HL-60/S4 treated with phorbol 12-myristate 13-acetate at 8.2 ng/mL for 4 days and 3 days (cell line): ENCODE measurements around the gene TP53I11.

ENCODE experiments used
- in situ Hi-C: fragments of 300-500 bp; cut with MboI; formaldehyde crosslinking; loops from 2 replicates; pipeline ENCODE4 v1.15.0; 2022; ENCODE audit warnings: low sequenced_read_pairs

Gene TP53I11

DNA sequence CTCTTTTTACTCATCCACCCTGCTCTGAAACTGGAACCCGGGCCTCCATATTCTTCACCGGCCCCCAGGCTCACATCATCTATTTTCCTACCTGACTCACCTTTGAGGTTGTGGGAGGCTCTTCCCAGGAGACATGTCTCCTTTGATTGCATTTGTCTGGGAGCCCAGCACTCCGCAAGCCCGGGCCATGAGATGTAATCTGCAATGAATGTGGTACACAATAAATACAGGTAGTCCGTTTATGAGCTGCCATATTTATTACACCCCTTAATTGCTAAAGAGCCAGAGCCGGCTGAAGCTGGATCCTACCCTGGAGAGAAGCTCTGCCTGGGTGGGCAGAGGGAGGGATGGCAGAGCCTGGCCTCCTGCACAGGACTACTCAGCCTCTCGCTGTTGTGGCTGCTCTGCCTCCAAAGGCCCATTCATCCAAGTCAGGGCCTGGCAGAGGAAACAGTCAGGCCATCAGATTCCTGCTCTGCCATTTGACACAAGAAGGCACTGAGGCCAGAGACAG is 49.5 kb downstream of the TP53I11 start:
- in situ Hi-C loops, result loop anchor here (25.0 kb wide), 1 partner anchor 614 kb away; no protein-coding TSS in a partner anchor

DNA sequence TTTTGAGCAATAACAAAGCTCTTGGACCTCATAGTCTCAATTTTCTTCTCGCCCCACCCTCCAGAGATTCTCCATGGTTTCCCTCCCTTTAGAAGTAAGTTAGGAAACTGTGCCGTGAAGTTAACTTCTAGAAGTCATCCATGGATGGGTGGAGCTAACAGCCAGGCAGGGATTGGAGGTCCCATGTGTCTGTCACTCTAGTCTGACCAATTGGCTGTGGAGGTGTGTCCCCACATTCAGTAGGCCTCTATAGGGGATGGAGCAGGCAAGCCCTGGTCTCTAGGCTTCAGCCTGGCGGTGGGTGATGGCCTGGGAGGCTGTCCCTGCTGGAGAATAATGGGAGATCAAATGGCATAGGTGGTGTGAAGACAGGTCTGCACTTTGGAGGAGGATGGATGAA is 50.7 kb downstream of the TP53I11 start:
- in situ Hi-C loops, result loop anchor here (10.0 to 25.0 kb wide), 2 partner anchors 345 to 613 kb away; no protein-coding TSS in a partner anchor

DNA sequence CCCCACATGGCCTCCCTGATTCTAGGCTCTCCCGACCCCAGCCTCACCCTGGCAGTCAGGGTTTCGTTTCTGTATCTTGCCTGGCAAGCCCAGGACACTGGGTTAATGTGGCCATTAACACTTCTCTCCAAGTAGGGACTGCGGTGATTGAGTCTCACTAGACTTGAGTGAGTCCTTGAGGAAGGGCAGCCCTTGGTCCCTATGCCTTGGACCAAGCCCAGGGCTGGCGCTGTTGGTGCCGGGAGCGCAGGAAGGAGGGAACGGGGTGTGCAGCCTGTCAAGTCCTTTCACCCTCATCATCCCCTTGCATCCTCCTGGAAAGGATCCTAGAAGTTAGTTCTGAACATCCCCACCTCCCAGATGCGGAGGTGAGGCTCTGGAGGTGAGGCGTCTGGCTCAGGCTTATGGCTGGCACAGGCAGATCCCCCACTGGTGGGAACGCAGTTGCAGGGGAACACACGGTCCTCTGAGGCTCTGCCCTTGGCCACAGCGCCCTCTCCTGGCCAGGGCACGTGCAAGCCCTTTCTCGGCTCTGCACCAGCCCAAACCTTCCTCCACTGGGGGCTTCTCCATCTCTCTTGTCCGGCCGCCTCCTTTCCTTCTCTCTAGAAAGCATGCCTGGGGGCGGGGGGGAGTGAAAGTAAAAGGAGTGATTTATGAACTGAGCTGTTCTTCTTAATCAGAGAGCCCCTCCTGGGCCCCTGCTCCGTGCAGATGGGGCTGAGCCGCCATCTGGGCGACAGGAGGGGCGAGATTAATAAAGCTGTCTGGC is 56.7 kb downstream of the TP53I11 start:
- in situ Hi-C loops, result loop anchor here (10.0 kb wide), 1 partner anchor 339 kb away; no protein-coding TSS in a partner anchor

DNA sequence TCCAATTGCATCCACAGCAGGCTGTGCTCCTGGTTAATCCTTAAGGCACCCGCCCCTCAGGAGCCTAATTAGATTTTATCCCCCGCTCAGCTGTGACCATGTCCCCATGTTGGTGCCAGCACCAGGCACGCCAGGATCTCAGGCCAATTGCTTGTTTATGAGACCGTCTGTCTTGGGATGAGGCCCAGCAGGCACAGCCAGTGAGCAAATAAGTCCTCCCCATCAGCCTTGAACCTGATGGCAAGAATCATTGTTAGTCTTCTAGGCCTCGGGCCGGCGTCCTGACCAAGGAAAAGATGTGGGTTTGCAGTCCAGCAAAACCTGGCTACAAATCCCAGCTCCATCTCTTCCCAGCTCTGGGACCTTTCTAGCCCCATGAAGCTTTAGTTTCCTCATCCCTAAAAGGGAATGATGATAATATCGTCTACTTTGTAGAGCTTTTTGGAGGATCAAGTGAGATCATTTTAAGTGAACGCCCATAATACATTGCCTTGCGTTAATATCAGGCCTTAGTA is 57.3 kb downstream of the TP53I11 start:
- in situ Hi-C loops, result loop anchor here (10.0 kb wide), 1 partner anchor 339 kb away; no protein-coding TSS in a partner anchor

DNA sequence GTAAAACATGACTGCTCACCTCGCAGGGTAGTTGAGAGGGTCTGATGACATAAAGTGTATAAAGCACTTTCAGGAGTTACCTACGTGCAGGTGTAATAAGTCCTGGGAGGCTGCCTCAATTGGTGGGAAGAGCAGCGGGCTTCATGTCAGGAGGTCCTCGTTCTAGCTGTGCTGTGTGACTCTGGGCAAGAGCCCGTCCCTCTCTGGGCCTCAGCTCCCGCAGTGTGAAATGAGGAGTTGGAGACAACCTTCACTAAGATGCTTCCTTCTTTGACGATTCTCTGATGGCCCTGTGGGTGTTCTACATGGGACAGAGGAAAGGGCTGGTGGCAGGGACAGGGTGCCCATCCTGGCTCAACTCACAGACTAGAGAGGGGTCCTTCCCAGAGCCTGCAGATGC is 57.8 kb downstream of the TP53I11 start:
- in situ Hi-C loops, result loop anchor here (10.0 kb wide), 1 partner anchor 338 kb away; no protein-coding TSS in a partner anchor

- in situ Hi-C loops, result no loop called here
Measured at GRCh38 chr11:44889266-44889665, 61.4 kb downstream of the TP53I11 start.

DNA sequence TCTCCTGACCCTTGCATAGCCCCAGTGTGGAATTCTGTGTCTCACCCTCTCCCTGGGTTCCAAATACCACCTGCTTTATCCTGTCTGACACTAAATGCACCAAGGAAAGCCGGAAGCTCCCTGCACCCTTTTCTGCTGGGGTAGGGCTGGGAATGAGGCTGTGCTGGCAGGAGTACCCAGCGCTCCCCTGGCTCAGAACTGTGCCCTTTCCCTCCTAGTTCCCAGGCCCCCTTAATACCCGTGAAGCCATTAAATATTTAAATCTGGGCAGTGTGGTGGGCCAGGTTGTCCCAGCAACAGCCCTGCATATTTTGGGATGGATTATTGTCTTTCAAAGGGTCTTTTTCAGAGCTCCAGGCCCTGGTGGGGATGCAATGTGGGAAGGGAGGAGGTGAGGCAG is 63.0 kb downstream of the TP53I11 start:
- in situ Hi-C loops, result no loop called here

DNA sequence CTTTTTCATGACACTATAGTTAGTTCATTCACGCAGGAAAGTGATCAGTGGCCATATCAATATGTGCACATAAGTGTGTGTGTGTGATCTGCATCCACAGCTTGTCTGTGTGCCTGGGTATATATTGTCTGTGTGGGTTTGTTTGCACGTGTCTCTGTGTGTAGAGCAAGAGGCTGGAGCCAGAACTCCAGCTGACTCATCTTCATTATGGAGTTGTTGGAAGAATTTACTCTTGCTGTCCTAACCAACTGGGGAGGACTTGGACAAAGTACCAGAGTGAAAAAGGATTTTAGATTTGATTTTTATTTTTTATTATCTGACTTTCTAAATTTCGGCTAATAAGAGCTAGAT is 63.9 kb downstream of the TP53I11 start:
- in situ Hi-C loops, result no loop called here

DNA sequence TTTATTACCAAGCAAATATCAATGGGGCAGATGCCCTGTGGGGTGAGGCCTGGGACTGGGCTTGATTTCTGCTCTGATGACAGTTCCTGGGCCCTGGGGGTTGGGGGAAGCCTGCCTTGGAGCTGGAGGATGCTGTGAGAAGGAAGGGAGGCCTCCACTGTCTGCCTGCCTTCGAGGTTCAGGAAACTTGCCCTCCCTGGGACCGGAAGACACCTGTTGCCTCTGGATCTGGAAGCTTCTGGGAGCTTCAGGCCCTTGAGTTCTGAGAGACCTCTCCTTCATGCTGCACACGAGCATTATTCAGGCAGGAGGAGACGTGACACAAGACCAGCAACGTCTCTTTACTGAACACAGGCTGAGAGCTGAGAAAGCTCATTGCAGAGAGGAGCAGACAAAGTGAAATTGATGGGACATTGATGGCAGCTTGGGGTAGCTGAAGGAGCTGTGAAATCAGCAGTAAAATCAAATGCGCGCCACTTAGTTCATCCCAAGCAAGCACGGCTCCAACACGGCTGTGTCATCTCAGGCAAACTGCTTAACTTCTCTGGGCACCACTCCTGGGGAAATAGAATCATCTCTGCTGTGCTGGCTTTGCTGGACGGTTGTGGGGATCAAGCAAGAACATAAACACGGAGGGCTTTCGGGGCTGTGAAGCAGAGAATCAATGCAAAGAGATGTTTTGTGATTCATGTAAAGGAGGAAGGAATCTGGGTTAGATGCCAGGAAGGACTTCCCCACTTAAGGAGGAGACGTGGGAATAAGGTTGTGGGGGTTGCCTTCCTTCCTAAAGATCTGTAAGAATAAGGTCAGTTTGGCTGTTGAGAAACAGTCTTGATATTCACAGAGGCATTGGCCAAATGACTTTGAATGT is 64.5 kb downstream of the TP53I11 start:
- in situ Hi-C loops, result no loop called here

DNA sequence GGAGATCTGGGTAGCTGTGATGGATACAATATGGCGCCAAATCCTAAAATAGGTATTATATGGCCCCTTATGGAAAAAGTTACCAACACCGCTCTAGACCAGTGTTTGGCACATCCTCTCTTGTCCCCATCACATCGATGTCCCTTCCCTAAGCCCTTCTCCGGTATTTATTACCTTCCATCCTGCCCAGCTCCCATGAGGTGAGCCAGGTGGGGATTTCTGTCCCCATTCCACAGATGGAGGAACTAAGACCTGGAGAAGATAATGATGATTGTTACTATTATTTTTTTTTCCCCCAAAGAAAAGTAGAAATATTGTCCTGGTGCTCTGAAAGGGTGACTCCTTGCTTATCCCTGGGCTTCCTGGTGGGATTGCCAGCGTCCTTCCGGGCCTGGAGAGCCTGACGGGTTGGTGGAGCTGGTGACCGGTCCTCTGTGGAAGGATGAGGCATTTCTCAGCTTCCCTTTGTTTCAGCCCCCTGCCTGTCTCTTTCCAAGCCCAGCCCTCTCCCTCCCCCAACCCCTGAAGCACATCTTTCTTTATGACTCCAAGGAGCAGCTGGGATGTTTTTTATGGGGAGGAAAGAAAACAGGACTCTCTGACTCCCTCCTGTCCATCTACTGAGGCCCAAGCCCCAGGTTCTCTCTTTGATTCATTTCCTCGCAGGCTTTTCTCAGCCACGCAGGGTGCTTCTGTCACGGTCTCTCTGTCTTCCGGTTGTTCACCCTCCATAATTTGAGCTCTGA is 65.4 kb downstream of the TP53I11 start:
- in situ Hi-C loops, result no loop called here

- in situ Hi-C loops, result no loop called here
Measured at GRCh38 chr11:44884056-44884455, 66.6 kb downstream of the TP53I11 start.

DNA sequence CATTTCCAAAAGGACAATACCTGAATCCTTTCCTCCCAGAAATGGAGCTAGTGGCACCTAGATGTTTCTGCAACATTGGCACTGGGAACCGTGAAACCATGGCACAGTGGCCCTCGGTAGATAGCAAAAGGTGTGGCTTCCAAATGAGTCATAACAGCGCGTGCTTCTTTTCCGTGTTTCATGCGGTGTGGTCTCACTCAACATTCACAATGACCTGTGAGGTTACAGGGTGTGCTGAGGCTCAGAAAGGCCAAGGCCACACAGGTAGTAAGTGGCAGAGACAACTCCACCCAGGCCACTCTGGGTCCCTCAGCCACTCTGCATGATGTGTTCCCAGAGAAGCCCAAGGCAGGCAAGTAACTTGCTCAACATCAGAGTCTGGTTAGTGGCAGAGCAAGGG is 67.4 kb downstream of the TP53I11 start:
- in situ Hi-C loops, result no loop called here
